ENCODE results near the gene CHI3L1.
"Not testable (repeated sequence)": the region's sequence is repeated elsewhere in the genome, so short reads cannot be mapped to it uniquely, and the experiment has no call there.

Gene CHI3L1

DNA sequence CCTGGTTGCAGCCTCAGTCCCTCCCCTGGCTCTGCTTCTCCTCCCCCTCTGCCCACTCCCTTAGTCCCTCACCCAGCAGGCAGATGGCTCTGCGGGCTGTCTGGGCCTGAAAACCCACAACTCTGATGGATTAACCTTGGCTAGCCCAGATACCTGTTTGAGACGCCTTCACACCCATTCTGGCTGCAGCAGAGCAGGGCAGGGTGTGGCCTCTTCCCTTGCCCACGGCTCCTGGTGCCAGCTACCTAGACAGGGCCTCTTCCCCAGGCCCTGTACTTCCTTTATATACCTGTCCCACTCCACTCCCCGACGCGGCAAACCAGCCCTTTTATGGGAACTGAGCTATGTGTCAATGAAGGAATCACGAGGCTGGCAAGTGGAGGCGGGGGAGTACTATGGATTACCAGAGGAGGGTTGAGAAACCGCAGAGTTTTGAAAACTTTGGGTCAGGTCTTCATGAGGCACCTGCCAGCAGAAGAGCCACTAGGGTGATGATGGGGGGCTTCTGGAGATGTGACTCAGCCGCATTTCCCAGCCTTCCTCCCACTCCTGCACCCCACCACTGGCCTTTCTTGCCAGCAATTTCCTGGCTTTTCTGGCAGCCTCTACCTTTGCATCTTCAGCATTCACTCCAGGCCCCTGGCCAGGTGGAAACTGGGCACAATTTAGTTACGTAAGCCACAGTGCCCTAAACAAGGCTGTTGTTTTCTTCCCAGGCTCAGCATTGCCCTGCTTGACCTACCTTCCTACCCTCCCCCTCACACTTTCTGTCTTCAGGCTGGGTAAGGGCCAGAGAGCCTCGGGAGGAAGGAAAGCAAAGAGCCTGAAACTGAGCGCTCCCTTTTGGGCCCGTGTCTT is at the start of gene CHI3L1:
CHI3L1 (minus strand) TSS at position 259 of the 858 bp plus-strand sequence; CDS start at position 178, 81 bp downstream.
- DNase-seq (ENCODE audit: low read depth in 2 of 2, low spot score in 1 of 2), result no peak

DNA sequence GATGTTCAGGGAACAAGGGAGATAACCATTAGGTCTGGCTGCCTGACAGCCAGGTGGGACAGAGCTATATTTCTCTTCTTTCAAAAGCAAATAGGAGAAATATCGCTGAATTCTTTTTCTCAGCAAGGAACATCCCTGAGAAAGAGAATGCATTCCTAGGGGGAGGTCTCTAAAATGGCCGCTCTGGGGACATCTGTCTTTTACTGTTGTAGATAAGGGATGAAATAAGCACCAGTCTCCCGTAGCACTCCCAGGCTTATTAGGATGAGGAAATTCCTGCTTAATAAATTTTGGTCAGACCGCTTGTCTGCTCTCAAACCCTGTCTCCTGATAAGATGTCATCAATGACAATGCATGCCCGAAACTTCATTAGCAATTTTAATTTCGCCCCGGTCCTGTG is 48.4 kb upstream of the CHI3L1 start:
- DNase-seq (ENCODE audit: low read depth in 2 of 2, low spot score in 1 of 2), result not testable (repeated sequence)

- no peak for DNase-seq (ENCODE audit: low read depth in 2 of 2, low spot score in 1 of 2)
Measured at GRCh38 chr1:203229471-203230135, 43.1 kb upstream of the CHI3L1 start, which contains the start of gene CHIT1. TSS of gene CHIT1 (minus strand) at chr1:203229673. CDS start at chr1:203229636, 37 bp downstream.

DNA sequence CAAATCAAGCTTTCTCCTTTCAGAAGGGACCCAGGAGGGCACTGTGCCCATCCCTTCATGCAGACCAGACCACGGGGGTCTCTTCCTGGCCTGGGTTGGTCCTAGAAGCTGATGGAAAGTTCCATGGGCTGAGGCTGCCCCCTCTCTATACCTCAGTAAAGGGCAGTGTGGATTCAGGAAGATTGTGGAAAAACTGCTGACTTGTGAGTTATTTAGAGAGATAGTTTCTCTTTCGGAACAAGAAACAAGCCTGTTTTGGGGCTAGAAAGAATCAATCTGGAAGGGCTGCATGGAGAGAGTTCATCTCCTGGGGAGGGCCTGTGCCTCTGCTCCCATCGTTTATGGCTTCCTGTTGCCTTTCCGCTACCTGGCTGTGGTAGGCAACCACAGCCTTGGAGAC is 42.2 kb upstream of the CHI3L1 start:
- no peak for DNase-seq (ENCODE audit: low read depth in 2 of 2, low spot score in 1 of 2)

DNA sequence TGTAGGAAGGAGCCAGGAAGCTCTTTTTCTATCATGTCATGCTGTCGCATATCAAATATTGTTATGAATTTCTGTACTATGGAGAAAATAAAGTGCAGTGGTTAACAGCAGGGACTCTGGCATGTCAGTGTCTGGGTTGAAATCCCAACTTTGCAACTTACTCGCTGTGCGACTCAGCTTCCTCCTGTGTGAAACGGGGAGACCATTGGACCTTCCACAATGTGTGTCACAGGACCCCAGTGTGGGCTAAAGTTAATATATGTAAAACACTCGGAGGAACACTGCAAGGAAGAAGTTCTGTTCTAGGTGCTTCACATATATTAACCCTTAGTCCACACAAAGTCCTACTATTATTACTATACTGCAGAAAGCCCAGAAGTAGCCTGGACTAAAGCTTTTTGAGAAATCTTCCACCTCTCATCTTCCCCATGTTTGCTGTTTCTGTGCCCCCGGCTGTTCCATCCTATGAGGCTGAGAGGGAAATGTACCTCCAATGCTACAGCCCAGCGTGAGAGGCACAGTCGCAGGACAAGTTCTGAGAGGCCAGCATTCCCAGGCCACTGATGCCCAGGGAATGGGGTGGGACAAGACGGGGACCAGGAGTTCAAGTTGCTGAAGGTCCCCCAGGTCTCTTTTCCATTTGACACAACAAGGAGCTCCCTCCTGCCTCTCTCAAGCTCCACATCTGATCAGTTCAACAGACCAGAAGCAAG is 41.0 kb upstream of the CHI3L1 start:
- no peak for DNase-seq (ENCODE audit: low read depth in 2 of 2, low spot score in 1 of 2)

GRCh38 chr1:203225071-203225470 is 38.6 kb upstream of the CHI3L1 start:
- no peak for DNase-seq (ENCODE audit: low read depth in 2 of 2, low spot score in 1 of 2)

DNA sequence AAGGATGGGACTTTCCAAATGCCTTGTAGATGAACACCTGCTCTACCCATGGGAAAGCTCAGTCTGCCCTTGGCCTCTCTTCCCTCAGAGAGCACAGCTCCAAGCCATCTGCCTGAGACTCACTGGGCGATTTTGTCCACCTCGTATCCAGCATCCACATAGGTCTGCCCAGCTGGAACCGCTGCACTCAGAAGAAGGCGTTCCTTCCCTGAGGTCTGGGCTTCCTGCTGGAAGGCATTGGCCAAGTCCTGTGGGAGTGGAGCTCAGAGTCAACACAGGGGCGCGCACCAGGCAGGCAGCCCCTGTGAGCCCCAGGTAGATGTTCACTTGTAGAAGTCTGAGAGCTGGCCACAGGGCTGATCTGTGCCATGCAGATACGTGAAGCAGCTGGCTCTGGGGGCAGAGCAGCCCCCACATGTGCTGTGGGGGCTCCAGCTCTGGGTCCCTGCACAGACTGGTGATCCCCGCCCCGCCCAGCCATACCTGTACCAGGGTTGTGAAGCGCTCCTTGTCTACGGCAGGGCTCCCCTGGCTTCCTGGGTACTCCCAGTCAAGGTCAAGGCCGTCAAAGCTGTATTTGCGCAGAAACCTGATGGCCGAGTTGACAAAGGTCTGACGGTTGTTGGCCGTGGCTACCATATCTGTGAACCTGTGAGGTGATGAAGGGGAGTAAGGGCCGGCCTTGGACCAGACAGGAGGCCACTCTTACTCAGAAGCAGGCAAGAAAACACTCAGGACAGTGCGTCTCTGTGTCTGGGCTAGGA is 36.7 kb upstream of the CHI3L1 start:
- no peak for DNase-seq (ENCODE audit: low read depth in 2 of 2, low spot score in 1 of 2)

DNA sequence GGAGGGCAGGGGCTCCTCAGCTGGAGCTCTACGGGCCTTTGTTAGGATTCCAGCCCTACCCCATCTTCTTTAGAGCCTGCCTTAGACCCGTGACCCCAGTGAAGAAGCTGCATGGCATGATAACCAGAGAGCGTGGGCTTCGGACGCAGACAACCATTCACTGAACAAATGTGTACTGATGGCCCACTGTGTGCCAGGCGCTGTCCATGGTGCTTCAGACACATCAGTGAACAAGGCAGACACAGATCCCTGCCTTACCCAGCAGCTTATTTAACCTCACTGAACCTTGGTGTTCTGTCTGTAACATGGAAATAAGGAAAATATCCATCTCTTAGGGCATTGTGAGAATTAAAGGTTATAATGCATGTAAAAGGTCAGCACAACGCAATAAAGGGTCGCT is 33.4 kb upstream of the CHI3L1 start:
- no peak for DNase-seq (ENCODE audit: low read depth in 2 of 2, low spot score in 1 of 2)

DNA sequence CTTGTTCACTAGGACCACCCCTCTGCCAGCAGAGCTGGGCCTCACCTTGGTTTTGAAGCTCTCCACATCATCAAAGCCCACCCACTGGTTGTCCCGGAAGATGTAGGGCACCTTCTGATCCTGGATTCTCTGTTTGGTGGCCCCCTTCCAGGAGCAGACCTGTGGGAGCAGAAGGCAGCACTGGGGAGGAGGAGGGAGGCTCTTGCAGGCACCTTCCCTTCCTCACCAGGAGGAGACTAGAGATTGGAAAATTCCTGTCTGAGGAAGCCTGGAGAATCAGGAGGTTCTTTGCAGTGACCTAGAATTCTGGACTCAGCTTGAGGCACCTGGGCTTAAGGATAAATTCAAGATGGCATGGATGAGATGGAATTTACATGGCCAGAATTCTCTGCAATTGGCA is 32.7 kb upstream of the CHI3L1 start:
- no peak for DNase-seq (ENCODE audit: low read depth in 2 of 2, low spot score in 1 of 2)

GRCh38 chr1:203217668-203218067 is 31.2 kb upstream of the CHI3L1 start:
- DNase-seq (ENCODE audit: low read depth in 2 of 2, low spot score in 1 of 2), result no peak

GRCh38 chr1:203217139-203217655 is 30.7 kb upstream of the CHI3L1 start:
- no peak for DNase-seq (ENCODE audit: low read depth in 2 of 2, low spot score in 1 of 2)

DNA sequence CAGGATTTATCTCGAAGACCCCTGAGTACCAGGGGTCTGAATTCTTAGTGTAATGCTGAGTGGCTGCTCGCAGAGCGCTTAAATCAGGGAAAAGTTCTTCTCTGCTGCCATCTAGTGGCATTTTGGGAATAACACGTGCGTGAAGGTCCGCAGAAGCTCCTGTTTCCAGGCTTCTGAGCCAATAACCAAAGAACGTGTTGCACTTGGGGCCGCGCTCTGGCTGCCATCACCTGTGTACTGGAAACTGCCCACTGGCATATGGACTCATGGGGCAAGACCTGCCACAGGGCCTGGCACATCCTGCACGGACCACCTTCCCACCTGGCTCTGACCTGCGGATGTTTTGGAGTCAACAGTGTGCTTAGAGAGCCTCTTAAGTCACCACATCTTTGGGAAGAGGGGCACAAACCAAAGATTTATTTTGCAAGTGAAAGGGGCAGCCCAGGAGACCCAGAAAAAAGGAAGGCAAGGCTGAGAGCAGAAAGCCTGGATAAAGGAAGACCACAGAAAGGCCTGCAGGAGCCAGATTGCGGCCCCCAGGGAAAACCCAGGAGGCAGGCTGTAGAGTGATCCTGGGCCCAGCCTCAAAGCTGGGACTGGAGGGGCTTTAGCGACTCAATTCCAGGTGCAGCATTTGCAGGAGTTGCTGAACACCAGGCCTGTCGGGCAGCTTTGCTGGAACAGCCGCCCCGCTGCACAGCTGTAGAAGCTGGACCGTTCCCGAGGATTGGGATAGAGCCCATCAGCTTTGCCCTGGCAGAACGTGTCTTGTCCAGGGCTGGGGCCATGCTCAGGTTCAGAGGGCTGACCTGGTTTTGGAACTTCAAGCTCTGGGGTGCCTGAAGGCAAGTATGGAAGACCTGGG is 30.0 kb upstream of the CHI3L1 start:
- peak; percentile 15 to 18 for DNase-seq (ENCODE audit: low read depth in 2 of 2, low spot score in 1 of 2)

GRCh38 chr1:203215573-203215972 is 29.1 kb upstream of the CHI3L1 start:
- DNase-seq (ENCODE audit: low read depth in 2 of 2, low spot score in 1 of 2), result no peak

GRCh38 chr1:203214871-203215270 is 28.4 kb upstream of the CHI3L1 start:
- DNase-seq (ENCODE audit: low read depth in 2 of 2, low spot score in 1 of 2), result no peak

GRCh38 chr1:203213126-203213525 is 26.6 kb upstream of the CHI3L1 start:
- DNase-seq (ENCODE audit: low read depth in 2 of 2, low spot score in 1 of 2), result no peak

DNA sequence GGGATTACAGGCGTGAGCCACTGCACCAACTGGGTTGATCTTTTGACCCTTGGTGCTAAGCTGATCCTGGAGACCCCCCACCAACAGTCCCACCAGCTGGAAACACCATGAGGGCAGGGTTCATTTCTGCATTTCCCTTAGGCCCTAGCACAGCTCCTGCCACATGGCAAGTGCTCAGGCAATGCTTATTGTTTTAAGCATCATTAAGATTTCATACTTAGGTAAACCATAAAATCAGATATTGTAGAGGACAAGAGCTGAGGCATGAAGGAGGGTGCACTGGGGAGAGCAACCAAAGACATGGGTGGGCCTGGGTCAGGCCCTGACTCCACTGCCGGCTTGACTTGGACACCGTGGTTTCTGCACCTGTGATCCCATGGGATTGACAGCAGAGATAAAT is 25.3 kb upstream of the CHI3L1 start:
- no peak for DNase-seq (ENCODE audit: low read depth in 2 of 2, low spot score in 1 of 2)

DNA sequence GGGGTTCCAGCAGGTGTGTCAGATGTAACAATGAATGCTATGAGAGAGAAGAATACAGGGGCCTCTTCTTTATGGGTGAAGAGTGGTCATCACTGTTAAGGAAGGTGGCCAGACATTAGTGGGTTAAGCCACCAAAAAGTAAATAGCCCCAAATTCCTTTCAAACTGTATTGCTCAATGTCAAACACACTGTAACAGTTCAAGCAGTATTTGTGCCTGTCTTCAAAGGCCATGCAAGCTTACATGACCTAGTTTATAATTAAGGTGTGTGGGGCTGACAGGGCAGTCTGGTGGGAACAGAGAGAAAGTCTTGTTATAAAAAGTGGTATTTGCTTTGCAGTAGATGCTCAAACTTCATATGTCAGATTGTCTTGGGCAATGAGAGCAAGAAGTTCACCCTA is 24.5 kb upstream of the CHI3L1 start:
- no peak for DNase-seq (ENCODE audit: low read depth in 2 of 2, low spot score in 1 of 2)

DNA sequence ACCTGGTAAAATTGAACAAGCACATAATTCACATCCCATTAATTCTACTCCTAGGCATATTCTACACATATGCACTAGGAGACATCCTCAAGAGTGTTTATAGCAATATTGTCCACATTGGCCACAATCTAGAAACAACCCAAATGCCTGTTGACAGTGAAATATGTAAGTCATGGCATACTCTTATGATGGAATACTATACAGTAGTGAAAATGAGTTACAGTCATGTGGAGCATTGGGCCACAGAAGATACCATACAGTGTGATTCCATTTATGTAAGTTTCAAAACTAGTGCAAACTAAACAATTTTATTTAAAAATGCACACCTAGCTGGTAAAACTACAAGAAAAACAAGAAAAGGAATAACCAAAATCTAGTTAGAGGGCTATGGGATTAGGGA is 23.8 kb upstream of the CHI3L1 start:
- DNase-seq (ENCODE audit: low read depth in 2 of 2, low spot score in 1 of 2), result no peak

DNA sequence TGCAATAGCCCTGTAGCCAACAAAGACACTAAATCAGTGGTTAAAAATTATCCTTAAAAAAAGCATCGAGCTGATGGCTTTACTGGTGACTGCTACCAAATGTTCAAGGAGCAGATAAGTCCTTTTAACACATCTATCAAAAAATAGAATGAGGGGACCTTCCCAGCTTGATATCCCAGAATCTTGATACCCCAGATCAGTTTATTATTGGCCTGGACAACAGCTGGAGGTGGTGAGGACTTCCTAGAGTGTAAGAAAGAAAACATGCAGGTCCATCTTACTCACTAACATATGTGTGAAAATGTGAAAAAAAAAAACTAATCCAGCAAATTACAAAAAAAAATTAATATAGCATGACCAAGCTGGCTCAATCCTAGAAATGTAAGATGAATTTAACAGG is 21.7 kb upstream of the CHI3L1 start:
- no peak for DNase-seq (ENCODE audit: low read depth in 2 of 2, low spot score in 1 of 2)

DNA sequence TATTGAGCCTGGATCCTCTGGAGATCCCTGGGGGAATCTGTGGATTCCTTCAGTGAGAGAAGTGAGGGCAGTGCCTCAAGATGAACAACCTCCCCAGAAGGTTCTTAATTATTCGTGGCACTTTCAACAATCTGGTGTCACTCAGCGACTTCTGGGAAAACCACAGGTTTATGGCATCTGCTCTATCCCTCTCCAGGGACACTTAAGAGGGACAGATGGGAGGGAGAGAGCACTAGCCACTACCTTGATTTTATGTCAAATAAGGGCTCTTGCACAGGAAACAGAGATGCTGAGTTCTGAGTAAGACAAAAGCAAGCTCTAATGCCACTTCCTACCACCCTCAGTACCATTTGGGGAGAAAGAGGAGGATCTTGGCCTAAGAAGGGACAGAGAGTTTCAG is 21.2 kb upstream of the CHI3L1 start:
- no peak for DNase-seq (ENCODE audit: low read depth in 2 of 2, low spot score in 1 of 2)
